Tibial nerve (tissue), 4 donors: Measurements from ENCODE around the gene PDZD4. TPM values are rescaled to one million over a fixed set of nuclear protein-coding genes. Genes with fewer than 3 reads are reported as not detected.

Source experiments
- DNase-seq, 2 donors: peaks; one replicate each; pipeline ENCODE4 v3.0.0-alpha.2; 2019; ENCODE audit warnings: low spot score in 2 of 2
- H3K27ac ChIP-seq, 4 donors: fragments of 200-600 bp; sonication (generic) in 3 of 4; one replicate each; pipeline ENCODE4 v1.5.1; 2017 to 2019; ENCODE audit warnings: mild to moderate bottlenecking in 1 of 4
- H3K27me3 ChIP-seq, 2 donors: fragments of 200-600 bp; sonication (generic) in 1 of 2; one replicate each; pipeline versions ENCODE4 v1.5.1 to v1.6.0; 2017 to 2019
- H3K36me3 ChIP-seq, 3 donors: fragments of 200-600 bp; sonication (generic); one replicate each; pipeline ENCODE4 v1.5.1; 2018 to 2019
- H3K4me1 ChIP-seq, 4 donors: fragments of 200-600 bp; sonication (generic) in 3 of 4; one replicate each; pipeline ENCODE4 v1.5.1; 2017 to 2019
- H3K4me3 ChIP-seq, 4 donors: fragments of 200-600 bp; sonication (generic) in 3 of 4; one replicate each; pipeline ENCODE4 v1.5.1; 2017 to 2019; ENCODE audit warnings: mild to moderate bottlenecking in 1 of 4, moderate library complexity in 1 of 4
- H3K9me3 ChIP-seq, 4 donors: fragments of 200-600 bp; sonication (generic) in 3 of 4; one replicate each; pipeline ENCODE4 v1.5.1; 2017 to 2019
- CTCF ChIP-seq, 5 experiments: fragments of 200-600 bp in 3 of 5; fragments of 450-650 bp in 2 of 5; sonication (generic) in 3 of 5; IDR thresholded peaks; one replicate each; pipeline ENCODE4 v1.5.1; 2016 to 2019; ENCODE audit warnings: antibody characterized with exemption in 5 of 5, mild to moderate bottlenecking in 3 of 5, moderate library complexity in 2 of 5
- EP300 ChIP-seq, 2 donors: sonication (generic); formaldehyde crosslinking; IDR thresholded peaks; one replicate each; pipeline ENCODE4 v1.6.1; 2017; ENCODE audit warnings: antibody characterized with exemption in 2 of 2, mild to moderate bottlenecking in 1 of 2
- POLR2A ChIP-seq, 2 donors: fragments of 450-650 bp; IDR thresholded peaks; one replicate each; pipeline ENCODE4 v1.6.1; 2017; ENCODE audit warnings: antibody characterized with exemption in 2 of 2, mild to moderate bottlenecking in 2 of 2, moderate library complexity in 2 of 2
- WGBS, 2 donors: methylation state at CpG; one replicate each; pipeline ENCODE4 v1.1.5; 2018; 5-methylcytosine and 5-hydroxymethylcytosine counted together
- total RNA-seq, 4 donors: library from RNA; depleted of rRNA; stranded (reverse); fragments of >200 nt; gene quantifications; one replicate each; pipeline ENCODE4 v1.1.0, GENCODE V29; 2016

The PDZD4 gene
- total RNA-seq, 4 donors from 2014 or later: 19.9 to 24.6 (median 21.2) TPM

GRCh38 chrX:153851981-153852380 lies 21.6 kb upstream of the PDZD4 start:
- Histone ChIP-seq H3K27me3 (peaks cover 0 to 35% of the 10 kb centered on the region in 2 donors), H3K4me1 (no peaks in the 10 kb centered on the region), H3K4me3 (no peak overlapping the region), H3K9me3 (no peaks in the 10 kb centered on the region), H3K36me3 (no peaks in the 10 kb centered on the region), H3K27ac (no peak overlapping the region)
- TF ChIP-seq POLR2A (IDR thresholded peaks at IDR 0.05) (no peak), CTCF (IDR thresholded peaks at IDR 0.05) (no peak), EP300 (IDR thresholded peaks at IDR 0.05) (no peak)
- WGBS, 2 donors: 16 to 51% methylated on average over 3 of the region's 3 CpGs
- no peak for DNase-seq

- no peaks in the 10 kb centered on the region for H3K36me3 ChIP-seq
- DNase-seq: no peak
- 67 to 70% methylated on average over 3 of the region's 3 CpGs for WGBS, 2 donors
- no peaks in the 10 kb centered on the region for H3K4me1 ChIP-seq
- peaks cover 0 to 36% of the 10 kb centered on the region in 2 donors for H3K27me3 ChIP-seq
- no peak overlapping the region for H3K4me3 ChIP-seq
- no peaks in the 10 kb centered on the region for H3K9me3 ChIP-seq
- no peak for TF ChIP-seq EP300 (IDR thresholded peaks at IDR 0.05)
- TF ChIP-seq POLR2A (IDR thresholded peaks at IDR 0.05): no peak
- TF ChIP-seq CTCF (IDR thresholded peaks at IDR 0.05): no peak
- no peak overlapping the region for H3K27ac ChIP-seq
These were observed 18.0 kb upstream of the PDZD4 start for GRCh38 chrX:153848325-153848724.

GRCh38 chrX:153845842-153846241 lies 15.5 kb upstream of the PDZD4 start:
- TF ChIP-seq CTCF (IDR thresholded peaks at IDR 0.05) (no peak), EP300 (IDR thresholded peaks at IDR 0.05) (no peak), POLR2A (IDR thresholded peaks at IDR 0.05) (no peak)
- peaks cover 0 to 43% of the 10 kb centered on the region in 2 donors for H3K27me3 ChIP-seq
- no peak overlapping the region for H3K4me3 ChIP-seq
- no peaks in the 10 kb centered on the region for H3K9me3 ChIP-seq
- H3K36me3 ChIP-seq: no peaks in the 10 kb centered on the region
- DNase-seq: no peak
- H3K27ac ChIP-seq: no peak overlapping the region
- 44 to 51% methylated on average over 3 of the region's 3 CpGs for WGBS, 2 donors
- no peaks in the 10 kb centered on the region for H3K4me1 ChIP-seq

- no peak for TF ChIP-seq POLR2A (IDR thresholded peaks at IDR 0.05)
- no peak for TF ChIP-seq EP300 (IDR thresholded peaks at IDR 0.05)
- no peak for TF ChIP-seq CTCF (IDR thresholded peaks at IDR 0.05)
- Histone ChIP-seq H3K36me3 (no peaks in the 10 kb centered on the region), H3K27me3 (peaks cover 0 to 48% of the 10 kb centered on the region in 2 donors), H3K9me3 (no peaks in the 10 kb centered on the region), H3K27ac (no peak overlapping the region), H3K4me3 (no peak overlapping the region), H3K4me1 (no peaks in the 10 kb centered on the region)
- 35 to 51% methylated on average over 6 of the region's 6 CpGs for WGBS, 2 donors
- no peak for DNase-seq
These were observed 14.9 kb upstream of the PDZD4 start for GRCh38 chrX:153845195-153845594.

- H3K4me1 ChIP-seq: no peaks in the 10 kb centered on the region
- TF ChIP-seq POLR2A (IDR thresholded peaks at IDR 0.05) (no peak), EP300 (IDR thresholded peaks at IDR 0.05) (no peak), CTCF (IDR thresholded peaks at IDR 0.05) (no peak)
- no peaks in the 10 kb centered on the region for H3K36me3 ChIP-seq
- DNase-seq: no peak
- H3K9me3 ChIP-seq: no peaks in the 10 kb centered on the region
- no peak overlapping the region for H3K27ac ChIP-seq
- no peak overlapping the region for H3K4me3 ChIP-seq
- WGBS, 2 donors: 34 to 37% methylated on average over 6 of the region's 6 CpGs
- H3K27me3 ChIP-seq: peaks cover 0 to 50% of the 10 kb centered on the region in 2 donors
These were observed 14.3 kb upstream of the PDZD4 start for GRCh38 chrX:153844509-153845082.
